ENCODE data around the gene CHAF1A.

CHAF1A gene

DNA sequence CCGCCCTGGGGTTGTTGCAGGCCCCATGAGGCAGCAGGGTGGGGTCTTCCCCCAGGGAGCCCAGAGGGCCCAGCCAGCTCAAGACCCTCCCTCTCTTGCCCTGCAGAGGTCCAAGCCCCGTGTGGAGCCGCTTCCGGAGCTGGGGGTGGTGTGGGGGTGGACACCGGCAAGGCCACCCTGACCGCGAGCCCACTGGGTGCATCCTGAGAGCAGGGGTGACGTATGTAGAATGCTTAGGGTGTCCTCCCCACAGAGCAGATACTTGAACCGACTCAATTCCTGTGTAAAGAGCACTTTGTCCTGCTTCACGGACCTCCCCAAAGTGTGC is 40.3 kb downstream of the CHAF1A start:
- TF ChIP-seq PAX5 (IDR thresholded peaks at IDR 0.05; ENCODE audit: insufficient read depth, low read length, severe bottlenecking), result no peak
- no peak for TF ChIP-seq SPI1 (IDR thresholded peaks at IDR 0.05; ENCODE audit: low read depth, low read length)
- no peak for TF ChIP-seq POU2F2 (IDR thresholded peaks at IDR 0.05; ENCODE audit: low read depth, low read length)
- no peak for TF ChIP-seq POLR2A (IDR thresholded peaks at IDR 0.05; ENCODE audit: low read depth, low read length)
- TF ChIP-seq POLR2AphosphoS5 (IDR thresholded peaks at IDR 0.05; ENCODE audit: low read depth, low read length), result no peak
- no peak for TF ChIP-seq TAF1 (IDR thresholded peaks at IDR 0.05; ENCODE audit: low read depth, low read length)
- FAIRE-seq, result no peak
- DNase-seq (ENCODE audit: insufficient read length, low spot score), result no peak

DNA sequence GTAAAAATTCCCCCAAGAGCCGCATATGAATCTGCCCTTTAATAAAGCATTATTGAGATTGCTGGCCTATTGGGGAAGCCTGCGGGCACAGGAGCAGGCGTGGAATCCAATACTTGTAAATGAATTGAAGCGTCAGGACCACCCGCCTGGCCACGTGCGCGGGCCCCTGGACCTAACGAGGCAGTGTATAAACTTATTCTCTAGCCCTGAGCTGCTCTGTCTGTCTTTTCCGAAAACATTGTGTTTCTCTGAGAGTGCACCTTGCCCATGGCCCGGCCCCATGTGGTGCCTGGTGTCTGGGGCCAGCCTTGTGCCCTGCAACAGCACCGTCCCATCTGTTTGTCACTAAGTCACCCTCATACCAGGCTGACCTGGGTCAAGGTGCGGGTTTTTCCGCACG is 40.7 kb downstream of the CHAF1A start:
- DNase-seq (ENCODE audit: insufficient read length, low spot score) (no peak), FAIRE-seq (no peak)
- TF ChIP-seq TAF1 (IDR thresholded peaks at IDR 0.05; ENCODE audit: low read depth, low read length) (no peak), POLR2A (IDR thresholded peaks at IDR 0.05; ENCODE audit: low read depth, low read length) (no peak), SPI1 (IDR thresholded peaks at IDR 0.05; ENCODE audit: low read depth, low read length) (no peak), POU2F2 (IDR thresholded peaks at IDR 0.05; ENCODE audit: low read depth, low read length) (no peak), POLR2AphosphoS5 (IDR thresholded peaks at IDR 0.05; ENCODE audit: low read depth, low read length) (no peak), PAX5 (IDR thresholded peaks at IDR 0.05; ENCODE audit: insufficient read depth, low read length, severe bottlenecking) (no peak)

DNA sequence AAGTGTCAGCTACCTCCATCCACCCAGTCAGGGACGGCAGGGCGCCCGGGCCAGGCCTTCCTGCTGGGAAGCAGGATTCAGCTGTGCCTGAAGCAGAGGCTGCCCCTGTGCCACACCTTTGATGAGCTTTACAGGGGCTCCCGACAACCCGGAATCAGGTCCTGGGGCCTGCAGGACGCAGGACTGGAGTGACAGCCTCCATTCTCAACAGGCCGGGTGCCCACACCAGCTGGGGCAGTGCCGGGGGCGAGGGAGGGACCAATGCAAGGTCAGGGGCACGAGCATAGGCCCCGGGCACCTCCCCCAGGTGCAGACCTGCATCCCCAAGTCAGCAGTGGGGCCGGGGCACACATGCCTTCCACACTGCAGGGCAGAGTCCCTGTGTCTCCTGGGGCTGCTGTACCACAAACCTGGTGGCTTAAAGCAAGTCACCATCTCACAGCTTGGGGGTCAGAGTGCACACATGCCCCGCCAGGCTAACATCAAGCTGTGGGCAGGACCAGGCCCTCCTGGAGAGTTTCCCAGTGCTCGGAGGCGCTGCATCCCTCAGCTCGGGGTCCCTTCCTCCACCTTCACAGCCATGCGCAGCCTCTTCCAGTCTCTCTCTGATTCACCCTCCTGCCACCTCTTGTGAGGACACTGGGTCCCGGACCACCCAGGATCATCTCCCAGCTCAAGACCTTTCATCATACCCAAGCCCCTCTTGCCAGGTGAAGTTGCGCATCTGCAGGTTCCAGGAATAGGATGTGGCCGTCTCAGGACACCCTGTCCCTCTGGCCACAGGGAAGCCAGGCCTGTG is 41.7 kb downstream of the CHAF1A start:
- DNase-seq (ENCODE audit: insufficient read length, low spot score) (no peak), FAIRE-seq (no peak)
- TF ChIP-seq POLR2A (IDR thresholded peaks at IDR 0.05; ENCODE audit: low read depth, low read length) (peak; percentile 56), TAF1 (IDR thresholded peaks at IDR 0.05; ENCODE audit: low read depth, low read length) (no peak), POU2F2 (IDR thresholded peaks at IDR 0.05; ENCODE audit: low read depth, low read length) (no peak), POLR2AphosphoS5 (IDR thresholded peaks at IDR 0.05; ENCODE audit: low read depth, low read length) (peak; percentile 55), SPI1 (IDR thresholded peaks at IDR 0.05; ENCODE audit: low read depth, low read length) (no peak), PAX5 (IDR thresholded peaks at IDR 0.05; ENCODE audit: insufficient read depth, low read length, severe bottlenecking) (no peak)

DNA sequence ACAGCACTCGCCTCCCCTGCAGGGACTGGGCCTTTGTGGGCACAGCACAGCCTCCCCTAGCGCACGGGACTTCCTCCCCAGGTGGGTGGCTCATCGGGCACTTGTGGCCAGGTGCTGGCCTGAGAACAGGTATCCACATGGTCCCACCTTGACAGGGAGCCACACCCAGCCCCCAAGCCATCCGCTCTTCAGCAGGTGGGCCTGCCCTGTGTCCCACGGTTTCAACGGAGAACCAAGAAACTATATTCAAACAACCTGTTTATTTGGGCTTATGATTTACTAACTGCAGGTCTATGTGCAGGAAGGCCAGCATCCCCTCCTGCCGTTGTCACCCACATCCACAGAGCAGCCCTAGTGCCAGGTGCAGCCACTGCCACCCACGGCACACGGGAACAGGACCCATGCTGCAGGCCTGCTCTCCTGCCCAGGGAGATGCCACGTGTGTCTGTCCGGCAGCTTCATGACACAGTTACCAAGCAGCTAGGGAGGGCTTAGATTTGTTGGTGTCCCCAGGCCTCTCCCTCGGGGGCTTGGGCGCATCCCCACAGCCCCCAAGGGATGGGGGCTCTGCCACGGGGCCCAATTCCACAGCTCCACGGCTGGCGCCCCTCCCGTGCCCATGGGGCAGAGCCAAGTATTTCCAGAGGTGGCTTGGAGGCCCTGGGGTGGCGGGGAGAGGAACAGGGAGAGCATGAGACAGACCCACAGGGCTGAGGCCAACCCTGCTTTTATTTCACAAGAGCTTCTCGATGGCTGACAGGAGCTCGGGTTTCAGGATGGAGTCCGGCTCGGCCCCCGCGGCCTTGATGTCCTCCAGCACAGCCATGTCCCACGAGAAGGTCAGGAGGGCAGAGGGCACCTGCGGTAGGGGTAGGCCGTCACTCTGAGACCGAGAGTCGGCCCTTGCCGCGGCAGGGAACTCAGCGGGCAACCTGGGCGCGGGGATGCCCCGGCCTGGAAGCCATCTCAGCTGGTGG is 42.6 kb downstream of the CHAF1A start:
- DNase-seq (ENCODE audit: insufficient read length, low spot score), result no peak
- TF ChIP-seq TAF1 (IDR thresholded peaks at IDR 0.05; ENCODE audit: low read depth, low read length) (no peak), PAX5 (IDR thresholded peaks at IDR 0.05; ENCODE audit: insufficient read depth, low read length, severe bottlenecking) (no peak), POU2F2 (IDR thresholded peaks at IDR 0.05; ENCODE audit: low read depth, low read length) (no peak), SPI1 (IDR thresholded peaks at IDR 0.05; ENCODE audit: low read depth, low read length) (no peak), POLR2AphosphoS5 (IDR thresholded peaks at IDR 0.05; ENCODE audit: low read depth, low read length) (no peak), POLR2A (IDR thresholded peaks at IDR 0.05; ENCODE audit: low read depth, low read length) (no peak)
- FAIRE-seq, result no peak

DNA sequence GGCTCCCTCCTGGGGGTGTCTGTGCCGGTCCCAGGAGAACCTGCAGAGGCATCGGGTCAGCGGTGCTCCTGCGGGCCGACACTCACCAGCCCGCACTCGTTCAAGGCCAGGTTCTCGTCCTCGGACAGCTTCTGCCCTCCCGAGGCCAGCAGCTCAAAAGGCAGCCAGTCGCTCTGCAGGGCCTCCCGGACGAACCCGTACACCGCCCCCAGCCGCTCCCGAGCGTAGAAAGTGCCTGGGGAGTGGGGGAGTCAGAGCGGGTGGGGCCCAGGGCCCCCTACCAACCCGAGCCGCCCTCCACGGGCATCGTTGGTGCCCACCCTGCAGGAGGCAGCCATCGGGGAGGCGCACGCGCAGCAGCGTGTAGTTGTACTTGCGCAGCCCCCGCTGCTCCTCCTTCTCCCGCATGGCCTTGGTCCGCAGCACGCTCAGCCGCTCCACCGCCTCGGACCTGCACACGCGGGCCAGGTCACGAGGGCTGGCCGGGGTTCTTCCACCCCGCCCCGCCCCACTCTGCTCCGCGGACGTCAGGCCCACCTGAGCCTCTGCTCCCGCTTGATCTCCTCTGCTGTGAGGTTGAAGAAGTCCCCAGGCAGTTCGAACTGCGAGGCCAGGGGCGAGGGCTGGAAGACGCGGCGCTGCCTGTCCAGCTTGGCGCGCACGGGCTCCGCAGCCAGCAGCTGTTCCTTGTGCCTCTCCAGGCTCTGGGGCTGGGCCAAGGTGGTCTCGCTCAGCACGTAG is 43.7 kb downstream of the CHAF1A start:
- FAIRE-seq, result no peak
- DNase-seq (ENCODE audit: insufficient read length, low spot score), result peak; percentile 19

DNA sequence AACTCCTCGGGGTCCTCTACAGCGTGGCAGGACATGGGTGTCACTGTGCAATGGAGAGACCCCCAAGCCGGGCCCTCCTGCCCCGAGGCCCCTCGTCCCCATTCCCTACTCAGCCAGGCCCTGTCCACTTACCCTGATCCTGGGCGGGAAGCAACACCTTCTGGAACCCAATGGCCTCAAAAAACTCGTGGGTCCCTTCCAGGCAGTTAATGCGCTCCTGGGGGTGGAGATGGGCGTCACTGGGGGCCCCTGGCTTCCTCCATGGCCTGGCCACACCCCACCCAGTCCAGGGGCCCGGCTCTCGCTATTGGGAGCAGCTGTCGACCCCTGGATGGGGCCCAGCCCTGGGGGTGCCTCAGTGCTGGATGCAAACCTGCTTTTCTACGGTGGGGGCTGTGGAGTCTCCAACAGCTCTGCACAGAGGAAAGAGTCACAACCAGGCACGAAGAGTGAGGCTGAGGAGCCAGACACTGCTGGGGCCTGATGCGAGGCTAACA is 44.3 kb downstream of the CHAF1A start:
- TF ChIP-seq POLR2A (IDR thresholded peaks at IDR 0.05; ENCODE audit: low read depth, low read length) (no peak), PAX5 (IDR thresholded peaks at IDR 0.05; ENCODE audit: insufficient read depth, low read length, severe bottlenecking) (no peak), TAF1 (IDR thresholded peaks at IDR 0.05; ENCODE audit: low read depth, low read length) (no peak), SPI1 (IDR thresholded peaks at IDR 0.05; ENCODE audit: low read depth, low read length) (no peak), POLR2AphosphoS5 (IDR thresholded peaks at IDR 0.05; ENCODE audit: low read depth, low read length) (no peak), POU2F2 (IDR thresholded peaks at IDR 0.05; ENCODE audit: low read depth, low read length) (no peak)
- no peak for FAIRE-seq
- peak; percentile 12 for DNase-seq (ENCODE audit: insufficient read length, low spot score)

More for the DNA sequence above, 43.7 kb downstream of the CHAF1A start:
- TF ChIP-seq POLR2AphosphoS5 (IDR thresholded peaks at IDR 0.05; ENCODE audit: low read depth, low read length), result peak; percentile 24; the same call in 1 of the 2 replicates
- TF ChIP-seq TAF1 (IDR thresholded peaks at IDR 0.05; ENCODE audit: low read depth, low read length), result no peak
- TF ChIP-seq POLR2A (IDR thresholded peaks at IDR 0.05; ENCODE audit: low read depth, low read length), result no peak
- no peak for TF ChIP-seq SPI1 (IDR thresholded peaks at IDR 0.05; ENCODE audit: low read depth, low read length)
- no peak for TF ChIP-seq PAX5 (IDR thresholded peaks at IDR 0.05; ENCODE audit: insufficient read depth, low read length, severe bottlenecking)
- TF ChIP-seq POU2F2 (IDR thresholded peaks at IDR 0.05; ENCODE audit: low read depth, low read length), result no peak

DNA sequence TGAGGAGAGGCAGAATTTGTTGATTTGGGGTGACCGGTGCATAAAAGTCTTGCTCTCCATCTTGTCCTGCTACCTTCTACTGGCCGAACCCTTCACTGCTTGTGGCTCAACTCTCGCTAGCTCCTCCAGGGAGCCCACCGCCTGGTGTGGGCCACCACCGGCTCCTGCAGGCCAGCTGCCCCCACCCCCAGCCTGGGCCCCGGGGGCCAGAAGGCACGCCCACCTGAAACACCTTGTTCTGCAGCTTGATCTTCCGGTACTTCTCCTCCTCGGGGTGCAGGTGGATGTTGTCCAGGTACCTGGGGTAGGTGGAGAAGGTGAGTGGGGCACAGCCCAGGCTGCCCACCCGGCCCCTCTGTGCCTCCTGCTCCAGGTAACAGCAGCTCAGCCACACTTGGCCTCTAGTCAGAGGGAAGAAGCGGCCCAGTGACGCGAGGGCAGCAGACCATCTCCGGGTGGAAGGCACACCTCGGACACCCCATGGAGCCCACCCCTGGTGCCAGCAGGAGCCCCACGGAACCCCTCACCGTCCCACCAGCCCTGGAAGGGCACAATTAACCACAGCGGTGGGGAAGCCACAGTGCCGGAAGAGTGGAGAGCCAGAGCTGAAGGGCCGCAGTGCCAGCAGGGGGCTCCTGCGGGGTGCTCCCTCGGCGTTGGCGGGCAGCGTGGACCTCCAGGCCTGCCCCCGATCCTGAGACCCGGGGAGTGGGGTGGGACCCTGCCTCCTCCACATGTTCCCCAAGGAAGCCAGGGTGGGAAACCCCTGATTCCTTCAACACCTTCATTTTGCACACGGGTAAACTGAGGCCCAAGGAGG is 45.1 kb downstream of the CHAF1A start:
- peak; percentile 8 for DNase-seq (ENCODE audit: insufficient read length, low spot score)
- FAIRE-seq, result no peak
- TF ChIP-seq SPI1 (IDR thresholded peaks at IDR 0.05; ENCODE audit: low read depth, low read length) (no peak), POLR2A (IDR thresholded peaks at IDR 0.05; ENCODE audit: low read depth, low read length) (no peak), TAF1 (IDR thresholded peaks at IDR 0.05; ENCODE audit: low read depth, low read length) (no peak), POU2F2 (IDR thresholded peaks at IDR 0.05; ENCODE audit: low read depth, low read length) (no peak), POLR2AphosphoS5 (IDR thresholded peaks at IDR 0.05; ENCODE audit: low read depth, low read length) (no peak), PAX5 (IDR thresholded peaks at IDR 0.05; ENCODE audit: insufficient read depth, low read length, severe bottlenecking) (no peak)

Data from GM12891 (cell line).